ENCODE results near the gene DHRS9. TPM values are rescaled to one million over a fixed set of nuclear protein-coding genes. Genes with fewer than 3 reads are reported as not detected.

The DHRS9 gene
- total RNA-seq, 1 experiment from 2014 or later: 0.21 TPM

- Histone ChIP-seq H3K27ac (ENCODE audit: low read length) (no peak overlapping the region), H3K36me3 (ENCODE audit: control insufficient read depth, insufficient read depth, low read length) (no peaks in the 10 kb centered on the region), H3K4me1 (ENCODE audit: control insufficient read depth, insufficient read depth, low read length) (peaks cover 8% of the 10 kb centered on the region; the same call in 1 of the 2 replicates), H3K9me3 (ENCODE audit: control insufficient read depth, insufficient read depth, low read depth, low read length) (no peaks in the 10 kb centered on the region), H3K4me3 (ENCODE audit: low read depth in 2 of 2, low read length in 2 of 2) (no peak overlapping the region), H3K27me3 (ENCODE audit: control insufficient read depth, insufficient read depth, low read length) (no peaks in the 10 kb centered on the region; the same call in 1 of the 2 replicates)
- intact Hi-C loops (cut with micrococcal nuclease; ENCODE audit: unreplicated experiment): no loop called here
- ATAC-seq (no peak), DNase-seq (ENCODE audit: low read depth, low spot score) (no peak)
- BruUV-seq (replicated peaks): no TSS peak
- TF ChIP-seq, protein P1, sequence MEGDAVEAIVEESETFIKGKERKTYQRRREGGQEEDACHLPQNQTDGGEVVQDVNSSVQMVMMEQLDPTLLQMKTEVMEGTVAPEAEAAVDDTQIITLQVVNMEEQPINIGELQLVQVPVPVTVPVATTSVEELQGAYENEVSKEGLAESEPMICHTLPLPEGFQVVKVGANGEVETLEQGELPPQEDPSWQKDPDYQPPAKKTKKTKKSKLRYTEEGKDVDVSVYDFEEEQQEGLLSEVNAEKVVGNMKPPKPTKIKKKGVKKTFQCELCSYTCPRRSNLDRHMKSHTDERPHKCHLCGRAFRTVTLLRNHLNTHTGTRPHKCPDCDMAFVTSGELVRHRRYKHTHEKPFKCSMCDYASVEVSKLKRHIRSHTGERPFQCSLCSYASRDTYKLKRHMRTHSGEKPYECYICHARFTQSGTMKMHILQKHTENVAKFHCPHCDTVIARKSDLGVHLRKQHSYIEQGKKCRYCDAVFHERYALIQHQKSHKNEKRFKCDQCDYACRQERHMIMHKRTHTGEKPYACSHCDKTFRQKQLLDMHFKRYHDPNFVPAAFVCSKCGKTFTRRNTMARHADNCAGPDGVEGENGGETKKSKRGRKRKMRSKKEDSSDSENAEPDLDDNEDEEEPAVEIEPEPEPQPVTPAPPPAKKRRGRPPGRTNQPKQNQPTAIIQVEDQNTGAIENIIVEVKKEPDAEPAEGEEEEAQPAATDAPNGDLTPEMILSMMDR (IDR thresholded peaks at IDR 0.05): no peak
- TF ChIP-seq SIN3A (IDR thresholded peaks at IDR 0.05; ENCODE audit: borderline replicate concordance, insufficient read depth, low read depth, low read length) (no peak), POLR2AphosphoS5 (IDR thresholded peaks at IDR 0.05; ENCODE audit: low read depth, low read length) (no peak), REST (IDR thresholded peaks at IDR 0.05; ENCODE audit: insufficient read depth in 1 of 2, low read depth in 2 of 2, low read length in 1 of 2) (no peak), TCF7L2 (IDR thresholded peaks at IDR 0.05; ENCODE audit: low read depth, low read length) (no peak)
- POLR2A ChIA-PET: no interaction called here
- CTCF ChIA-PET: no interaction called here
- in situ Hi-C loops (cut with HindIII; ENCODE audit: low pct_unique_long_range_greater_than_20kb, low sequenced_read_pairs): no loop called here
These were observed 24.2 kb downstream of the DHRS9 start for GRCh38 chr2:169093535-169093934.

GRCh38 chr2:169094676-169095075 lies 25.3 kb downstream of the DHRS9 start:
- no TSS peak for BruUV-seq (replicated peaks)
- Histone ChIP-seq H3K27ac (ENCODE audit: low read length) (no peak overlapping the region), H3K27me3 (ENCODE audit: control insufficient read depth, insufficient read depth, low read length) (no peaks in the 10 kb centered on the region), H3K9me3 (ENCODE audit: control insufficient read depth, insufficient read depth, low read depth, low read length) (no peaks in the 10 kb centered on the region), H3K4me1 (ENCODE audit: control insufficient read depth, insufficient read depth, low read length) (peaks cover 8% of the 10 kb centered on the region; the same call in 1 of the 2 replicates), H3K4me3 (ENCODE audit: low read depth in 2 of 2, low read length in 2 of 2) (no peak overlapping the region), H3K36me3 (ENCODE audit: control insufficient read depth, insufficient read depth, low read length) (no peaks in the 10 kb centered on the region)
- ATAC-seq (no peak), DNase-seq (ENCODE audit: low read depth, low spot score) (no peak)
- ChIA-PET POLR2A (no interaction called here), CTCF (no interaction called here)
- in situ Hi-C loops (cut with HindIII; ENCODE audit: low pct_unique_long_range_greater_than_20kb, low sequenced_read_pairs) (no loop called here), intact Hi-C loops (cut with micrococcal nuclease; ENCODE audit: unreplicated experiment) (no loop called here)
- TF ChIP-seq POLR2AphosphoS5 (IDR thresholded peaks at IDR 0.05; ENCODE audit: low read depth, low read length) (no peak), SIN3A (IDR thresholded peaks at IDR 0.05; ENCODE audit: borderline replicate concordance, insufficient read depth, low read depth, low read length) (no peak), TCF7L2 (IDR thresholded peaks at IDR 0.05; ENCODE audit: low read depth, low read length) (no peak), REST (IDR thresholded peaks at IDR 0.05; ENCODE audit: insufficient read depth in 1 of 2, low read depth in 2 of 2, low read length in 1 of 2) (no peak)
- TF ChIP-seq, protein P1 (IDR thresholded peaks at IDR 0.05): no peak
